Left ventricle myocardium superior (tissue), 1 donor: Measurements from ENCODE around the gene ZBTB11. TPM values are rescaled to one million over a fixed set of nuclear protein-coding genes. Genes with fewer than 3 reads are reported as not detected.
"Not testable (repeated sequence)": the region's sequence is repeated elsewhere in the genome, so short reads cannot be mapped to it uniquely, and the experiment has no call there.

Source experiments
- ATAC-seq: fragments of 200-7000 bp; cut with Tn5 transposase; one replicate; pipeline ENCODE4 v1.9.1; 2020; ENCODE audit warnings: mild to moderate bottlenecking, moderate library complexity
- DNase-seq: peaks from one replicate; pipeline ENCODE4 v3.0.0-alpha.2; 2020
- intact Hi-C: fragments of 100-400 bp; cut with micrococcal nuclease; formaldehyde crosslinking; loops from one replicate; pipeline ENCODE4 v1.11.0; 2022
- total RNA-seq: library from RNA; stranded (reverse); fragmentation: NEBNext Ultra II Directional; extraction: Animal tissue kit (Norgen Biotek cat#: 25700); gene quantifications from one replicate; pipeline ENCODE4 v1.2.1, GENCODE V29; 2021
- donor health status: DM: no; HTN: yes; CAD: no; lungs with severe emphysema.

The ZBTB11 gene
- total RNA-seq, 1 donor from 2014 or later, result 12.0 TPM

GRCh38 chr3:101691685-101692671, 15.0 kb upstream of the ZBTB11 start:
- intact Hi-C loops, ATAC-seq, DNase-seq: not testable (repeated sequence)

DNA sequence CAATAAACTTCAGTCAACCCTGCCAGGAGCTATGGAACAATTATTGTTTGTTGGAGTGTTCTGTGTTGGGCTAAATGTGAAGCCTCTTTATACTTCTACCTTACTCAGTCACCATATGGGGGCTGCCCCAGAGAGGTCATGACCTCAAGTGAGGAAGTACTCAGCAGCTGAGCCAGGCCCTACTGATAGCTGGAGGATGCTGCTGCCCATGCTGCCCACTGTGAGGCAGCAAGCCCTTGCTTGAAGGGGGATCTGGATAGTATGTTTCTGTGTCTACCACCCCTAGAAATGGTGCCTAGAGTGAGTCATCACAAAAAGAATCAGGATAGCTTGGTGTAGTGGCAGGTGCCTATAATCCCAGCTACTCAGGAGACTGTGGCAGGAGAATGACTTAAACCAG, 14.0 kb upstream of the ZBTB11 start:
- DNase-seq, result no peak
- intact Hi-C loops, result no loop called here
- no peak for ATAC-seq

DNA sequence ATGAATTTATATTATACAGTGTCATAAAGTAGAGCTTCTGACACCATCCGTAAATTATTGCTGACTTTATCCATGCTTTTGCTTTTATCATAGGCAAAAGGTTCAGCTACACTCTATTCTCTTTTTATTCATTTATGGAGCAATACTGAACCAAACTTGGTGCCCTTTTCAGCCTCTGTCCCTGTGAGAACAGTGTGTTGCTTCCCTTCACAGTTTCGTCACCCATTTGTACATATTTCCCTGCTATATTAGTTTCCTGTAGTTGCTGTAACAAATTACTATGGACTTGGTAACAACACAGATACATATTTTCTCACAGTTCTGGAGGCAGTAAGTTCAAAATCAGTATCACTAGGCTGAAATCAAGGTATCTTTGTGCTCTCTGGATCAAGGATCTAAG, 12.4 kb upstream of the ZBTB11 start:
- intact Hi-C loops, result no loop called here

GRCh38 chr3:101687142-101687931, 10.4 kb upstream of the ZBTB11 start:
- ATAC-seq (peak; percentile 5), DNase-seq (no peak)
- intact Hi-C loops, result no loop called here

More for the DNA sequence above, 12.4 kb upstream of the ZBTB11 start:
- DNase-seq, result no peak
- no peak for ATAC-seq

DNA sequence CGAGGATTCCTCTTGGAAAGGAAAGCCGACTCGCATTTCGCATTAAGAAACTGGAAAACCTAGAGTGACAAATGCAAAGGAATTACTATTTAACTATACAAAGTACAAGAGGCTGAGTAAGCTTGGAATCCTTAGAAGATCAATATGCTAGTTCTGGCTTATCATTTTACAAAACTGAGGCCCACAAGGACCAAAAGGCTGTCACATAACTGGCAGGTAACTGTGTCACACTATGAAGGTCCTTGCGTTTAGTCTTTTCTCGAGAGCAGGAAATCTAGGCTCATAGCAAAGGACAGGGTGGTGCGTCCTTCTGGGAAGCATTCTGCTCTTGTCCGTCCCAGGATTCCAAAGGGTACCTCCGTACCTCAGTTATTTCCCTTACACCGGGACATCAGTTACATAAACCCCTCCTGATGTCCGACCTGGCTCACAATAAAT, 9.0 kb upstream of the ZBTB11 start:
- intact Hi-C loops, result no loop called here
- DNase-seq, result no peak
- peak; percentile 10 for ATAC-seq

GRCh38 chr3:101685050-101685400, 8.1 kb upstream of the ZBTB11 start:
- intact Hi-C loops, result no loop called here
- ATAC-seq (no peak), DNase-seq (no peak)

DNA sequence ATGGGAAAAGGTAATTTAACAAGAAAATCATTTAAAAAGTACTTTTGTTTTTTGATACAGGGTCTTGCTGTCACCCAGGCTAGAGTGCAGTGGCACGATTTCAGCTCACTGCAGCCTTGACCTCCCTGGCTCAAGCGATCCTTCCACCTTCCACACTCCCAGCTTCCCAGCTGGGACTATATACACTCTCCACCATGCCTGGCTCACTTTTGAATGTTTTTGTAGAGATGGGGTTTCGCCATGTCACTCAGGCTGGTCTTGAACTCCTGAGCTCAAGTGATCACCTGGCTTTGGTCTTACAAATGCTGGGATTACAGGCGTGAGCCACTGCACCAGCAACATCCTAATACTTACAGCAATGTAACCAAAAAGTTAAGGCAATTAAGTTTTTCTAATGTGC, 3.5 kb upstream of the ZBTB11 start:
- DNase-seq (no peak), ATAC-seq (no peak)
- intact Hi-C loops, result no loop called here

DNA sequence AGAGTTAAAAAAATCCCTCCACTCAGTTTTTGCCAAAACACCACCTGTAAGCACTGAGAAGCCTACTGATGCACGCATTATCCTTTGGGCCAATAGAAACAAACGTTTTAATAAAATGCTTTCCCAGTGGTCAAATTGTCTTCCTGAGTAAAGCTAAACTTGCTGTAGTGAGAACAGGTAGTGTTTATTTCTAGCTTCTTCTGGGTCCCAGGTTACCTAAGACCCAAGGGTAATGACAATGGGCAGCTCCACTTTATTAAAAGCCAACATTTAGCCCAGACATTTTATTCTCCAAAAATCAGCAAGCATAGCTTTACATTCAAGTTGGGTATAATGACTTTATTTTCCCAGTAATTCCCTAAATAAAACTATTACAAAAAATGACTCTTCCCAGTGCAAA, 1.9 kb upstream of the ZBTB11 start:
- DNase-seq, intact Hi-C loops, ATAC-seq: not testable (repeated sequence)

- peak; percentile 45 for DNase-seq
- intact Hi-C loops, result no loop called here
Measured at GRCh38 chr3:101677436-101678286, 729 bp upstream of the ZBTB11 start.

GRCh38 chr3:101676216-101676764, 642 bp downstream of the ZBTB11 start:
- DNase-seq, result peak; percentile 97
- intact Hi-C loops, result no loop called here
- peak; percentile 96 for ATAC-seq

More at GRCh38 chr3:101677436-101678286, 729 bp upstream of the ZBTB11 start:
- no peak for ATAC-seq

DNA sequence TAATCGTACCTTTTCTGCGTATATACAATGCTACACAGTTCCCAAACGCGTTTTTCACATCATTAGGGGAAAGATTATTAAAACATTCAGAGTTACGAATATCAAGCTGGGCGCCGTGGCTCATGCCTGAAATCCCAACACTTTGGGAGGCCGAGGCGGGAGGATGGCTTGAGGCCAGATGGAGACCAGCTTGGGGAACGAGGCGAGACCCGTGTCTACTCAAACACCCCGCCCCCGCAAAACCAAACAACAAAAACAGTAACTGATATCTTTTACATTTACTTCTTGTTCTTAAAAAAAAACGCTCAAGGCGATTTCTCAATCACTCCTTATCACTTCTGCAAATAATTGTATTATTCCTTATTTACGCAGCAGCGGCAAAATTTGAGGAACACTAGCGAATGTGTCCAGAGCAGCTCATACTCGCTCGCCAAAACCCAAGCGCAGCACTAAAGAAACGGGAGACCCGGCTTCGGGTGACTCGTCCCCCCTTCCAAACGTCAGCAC, 1.2 kb downstream of the ZBTB11 start:
- intact Hi-C loops, result no loop called here
- no peak for ATAC-seq
- DNase-seq, result peak; percentile 52

- DNase-seq, result no peak
- no peak for ATAC-seq
- intact Hi-C loops, result no loop called here
Measured at GRCh38 chr3:101674518-101674917, 2.4 kb downstream of the ZBTB11 start.

- intact Hi-C loops, result no loop called here
- DNase-seq, result no peak
- ATAC-seq, result no peak
Measured at GRCh38 chr3:101673953-101674352, 3.0 kb downstream of the ZBTB11 start.

GRCh38 chr3:101671014-101671413, 5.9 kb downstream of the ZBTB11 start:
- intact Hi-C loops, result no loop called here
- DNase-seq (no peak), ATAC-seq (no peak)

DNA sequence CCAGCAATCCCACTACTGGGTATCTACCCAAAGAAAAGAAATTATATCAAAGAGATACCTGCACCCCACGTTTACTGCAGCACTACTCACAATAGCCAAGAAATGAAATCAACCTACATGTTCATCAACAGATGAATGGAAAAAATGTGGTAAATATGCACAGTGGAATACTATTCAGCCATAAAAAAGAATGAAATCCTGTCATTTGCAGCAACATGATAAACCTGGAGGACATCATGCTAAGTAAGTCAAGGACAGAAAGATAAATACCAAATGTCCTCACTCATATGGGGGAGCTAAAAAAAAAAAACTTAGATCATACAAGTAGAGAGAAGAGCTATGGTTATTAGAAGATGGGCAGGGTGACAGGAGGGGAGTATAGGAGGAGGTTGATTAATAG, 9.1 kb downstream of the ZBTB11 start:
- intact Hi-C loops, result no loop called here
- ATAC-seq, result no peak

GRCh38 chr3:101667331-101667730, 9.6 kb downstream of the ZBTB11 start:
- intact Hi-C loops, result no loop called here
- no peak for DNase-seq
- no peak for ATAC-seq

More for the DNA sequence above, 9.1 kb downstream of the ZBTB11 start:
- DNase-seq, result no peak

DNA sequence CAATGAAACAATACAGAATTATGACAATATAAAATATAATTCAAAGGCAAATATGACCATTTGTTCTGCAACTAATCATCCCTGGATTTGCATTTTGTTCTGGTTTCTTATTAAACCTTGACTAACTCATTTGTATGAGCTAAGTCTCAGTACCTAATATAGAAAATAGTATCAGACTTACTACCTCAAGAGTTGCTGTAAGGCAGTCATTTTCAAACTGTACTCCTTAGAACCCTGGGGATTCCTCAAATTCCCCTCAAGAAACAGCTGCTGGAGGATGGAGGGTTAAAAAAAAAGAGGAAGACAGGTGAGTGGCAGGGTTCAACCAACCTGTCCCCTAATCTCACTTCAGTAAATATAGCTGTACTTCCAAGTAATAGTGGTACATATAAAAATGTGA, 11.1 kb downstream of the ZBTB11 start:
- ATAC-seq, result no peak
- no peak for DNase-seq
- intact Hi-C loops, result no loop called here

GRCh38 chr3:101665357-101665756, 11.6 kb downstream of the ZBTB11 start:
- no peak for DNase-seq
- intact Hi-C loops, result no loop called here
- no peak for ATAC-seq

DNA sequence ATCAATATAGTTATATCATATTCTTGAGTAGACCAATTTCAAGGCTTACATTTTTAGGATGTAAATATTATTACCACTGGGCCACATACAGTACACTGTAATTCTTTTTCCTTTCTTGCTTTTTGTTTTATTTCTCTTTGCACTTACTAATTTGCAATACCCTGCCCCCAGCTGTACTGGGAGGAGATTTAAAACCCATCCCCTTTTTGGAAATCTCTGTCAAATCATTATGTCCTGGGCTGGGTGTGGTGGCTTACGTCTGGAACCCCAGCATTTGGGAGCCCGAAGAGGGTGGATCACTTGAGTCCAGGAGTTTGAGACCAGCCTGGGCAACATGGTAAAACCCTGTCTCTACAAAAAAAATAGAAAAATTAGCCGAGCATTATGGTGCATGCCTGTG, 16.2 kb downstream of the ZBTB11 start:
- intact Hi-C loops, result no loop called here
- DNase-seq (no peak), ATAC-seq (no peak)
